Measurements from ENCODE around the gene OR2V2.
"Not testable (repeated sequence)": the region's sequence is repeated elsewhere in the genome, so short reads cannot be mapped to it uniquely, and the experiment has no call there.

Gene OR2V2

DNA sequence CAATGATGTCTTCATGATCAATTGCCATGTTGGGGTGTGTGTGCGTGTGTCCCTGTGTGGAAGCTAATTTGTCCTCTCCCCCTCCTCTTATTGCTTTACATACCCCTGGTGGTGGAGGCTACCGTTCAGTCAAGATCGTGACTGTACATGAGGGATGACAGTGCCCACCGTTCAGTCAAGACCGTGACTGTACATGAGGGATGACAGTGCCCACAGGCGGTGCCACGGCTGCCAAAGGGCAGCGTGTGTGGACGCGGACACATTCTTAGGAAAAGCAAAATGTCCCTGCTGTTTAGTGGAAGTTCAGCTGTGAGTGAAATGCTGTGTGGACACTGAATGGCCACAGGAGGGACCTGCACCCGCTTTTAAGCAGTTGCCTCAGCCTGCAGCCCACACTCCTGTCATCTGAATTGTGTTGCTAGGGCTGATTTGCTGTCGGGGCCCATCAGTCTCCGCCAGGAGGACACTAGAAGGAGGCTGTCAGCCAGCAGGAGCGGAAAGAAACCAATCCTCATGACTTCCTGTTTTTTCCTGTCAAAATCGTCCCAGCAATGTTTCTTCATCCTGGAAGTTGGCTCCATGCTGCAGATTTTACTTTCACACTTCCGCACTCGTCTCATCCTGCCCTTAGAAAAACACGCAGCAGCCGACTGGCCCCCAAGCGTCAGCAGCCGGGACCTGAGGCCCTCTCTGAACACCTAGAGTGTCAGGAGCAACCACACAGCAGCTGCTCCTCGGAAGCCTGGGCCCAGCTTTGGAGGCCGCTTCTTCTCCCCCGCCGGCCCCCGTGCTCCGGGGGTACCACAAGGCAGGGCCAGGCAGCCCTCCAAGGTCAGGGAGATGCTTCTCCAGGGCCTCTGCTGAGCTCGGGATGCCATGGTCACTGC, 25.5 kb upstream of the OR2V2 start:
- TF ChIP-seq, protein P1, sequence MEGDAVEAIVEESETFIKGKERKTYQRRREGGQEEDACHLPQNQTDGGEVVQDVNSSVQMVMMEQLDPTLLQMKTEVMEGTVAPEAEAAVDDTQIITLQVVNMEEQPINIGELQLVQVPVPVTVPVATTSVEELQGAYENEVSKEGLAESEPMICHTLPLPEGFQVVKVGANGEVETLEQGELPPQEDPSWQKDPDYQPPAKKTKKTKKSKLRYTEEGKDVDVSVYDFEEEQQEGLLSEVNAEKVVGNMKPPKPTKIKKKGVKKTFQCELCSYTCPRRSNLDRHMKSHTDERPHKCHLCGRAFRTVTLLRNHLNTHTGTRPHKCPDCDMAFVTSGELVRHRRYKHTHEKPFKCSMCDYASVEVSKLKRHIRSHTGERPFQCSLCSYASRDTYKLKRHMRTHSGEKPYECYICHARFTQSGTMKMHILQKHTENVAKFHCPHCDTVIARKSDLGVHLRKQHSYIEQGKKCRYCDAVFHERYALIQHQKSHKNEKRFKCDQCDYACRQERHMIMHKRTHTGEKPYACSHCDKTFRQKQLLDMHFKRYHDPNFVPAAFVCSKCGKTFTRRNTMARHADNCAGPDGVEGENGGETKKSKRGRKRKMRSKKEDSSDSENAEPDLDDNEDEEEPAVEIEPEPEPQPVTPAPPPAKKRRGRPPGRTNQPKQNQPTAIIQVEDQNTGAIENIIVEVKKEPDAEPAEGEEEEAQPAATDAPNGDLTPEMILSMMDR (conservative IDR thresholded peaks at IDR 0.05; ENCODE audit: low read depth, low read length) = no peak
- H3K4me3 ChIP-seq (ENCODE audit: low read length) = no peak overlapping the region
- no peak for DNase-seq (ENCODE audit: low read depth)

DNA sequence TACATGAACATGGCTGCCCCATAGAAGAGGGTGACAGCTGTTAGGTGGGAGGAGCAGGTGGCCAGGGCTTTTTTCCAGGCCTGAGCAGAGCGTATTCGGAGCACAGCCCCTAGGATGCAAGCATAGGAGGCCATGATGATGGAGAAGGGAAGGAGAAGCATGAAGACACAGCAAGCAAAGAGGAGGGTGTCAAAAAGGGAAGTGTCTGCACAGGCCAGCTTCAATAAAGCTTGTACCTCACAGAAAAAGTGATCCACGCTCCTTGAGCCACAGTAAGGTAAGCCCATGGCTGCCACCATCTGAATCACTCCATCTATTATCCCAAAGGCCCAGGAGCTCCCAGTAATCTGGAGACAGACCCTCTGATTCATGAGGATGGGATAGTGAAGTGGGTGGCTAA, 22.9 kb upstream of the OR2V2 start:
- no peak overlapping the region for H3K4me3 ChIP-seq (ENCODE audit: low read length)
- DNase-seq (ENCODE audit: low read depth) = no peak
- TF ChIP-seq, protein P1 (conservative IDR thresholded peaks at IDR 0.05; ENCODE audit: low read depth, low read length) = no peak

DNA sequence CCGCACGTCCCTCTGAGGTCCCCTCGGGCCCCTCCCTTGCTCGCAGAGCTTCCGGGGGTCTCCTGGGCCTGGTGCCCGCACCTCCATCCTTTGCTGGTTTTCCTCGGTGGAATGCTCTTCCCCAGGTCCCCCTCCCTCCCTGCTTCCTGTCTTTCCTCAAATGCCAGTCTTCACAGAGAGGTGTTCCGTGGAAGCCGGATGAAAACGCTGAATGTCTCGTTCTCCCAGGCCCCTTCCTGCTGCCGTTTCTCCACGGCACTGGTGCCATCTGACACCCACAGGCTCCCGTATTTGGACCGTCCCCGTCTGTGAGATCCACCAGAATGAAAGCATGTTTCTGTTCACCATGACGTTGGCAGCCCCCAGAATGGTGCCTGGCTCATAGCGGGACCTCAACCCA, 20.5 kb upstream of the OR2V2 start:
- no peak overlapping the region for H3K4me3 ChIP-seq (ENCODE audit: low read length)
- DNase-seq (ENCODE audit: low read depth) = no peak
- TF ChIP-seq, protein P1 (conservative IDR thresholded peaks at IDR 0.05; ENCODE audit: low read depth, low read length) = no peak

DNA sequence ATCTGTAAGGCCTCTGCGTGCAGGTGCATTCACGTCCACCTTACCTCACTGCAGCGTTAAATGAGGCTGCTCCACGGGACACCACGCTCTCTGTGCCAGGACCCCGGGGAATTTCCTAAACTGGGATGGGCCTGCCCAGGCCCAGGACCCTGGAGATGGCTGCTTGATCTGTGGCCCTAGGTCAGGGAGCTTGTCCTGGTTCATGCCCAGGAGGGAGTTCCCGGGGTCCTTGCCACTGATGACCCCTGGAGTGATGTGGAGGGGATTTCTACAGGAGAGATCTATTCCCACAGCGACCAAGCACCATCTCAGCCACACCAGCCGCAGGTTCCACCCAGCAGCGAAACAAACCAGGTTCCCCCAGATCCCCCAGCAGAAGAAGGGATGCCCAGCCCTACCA, 19.9 kb upstream of the OR2V2 start:
- DNase-seq (ENCODE audit: low read depth) = no peak
- TF ChIP-seq, protein P1 (conservative IDR thresholded peaks at IDR 0.05; ENCODE audit: low read depth, low read length) = no peak

DNA sequence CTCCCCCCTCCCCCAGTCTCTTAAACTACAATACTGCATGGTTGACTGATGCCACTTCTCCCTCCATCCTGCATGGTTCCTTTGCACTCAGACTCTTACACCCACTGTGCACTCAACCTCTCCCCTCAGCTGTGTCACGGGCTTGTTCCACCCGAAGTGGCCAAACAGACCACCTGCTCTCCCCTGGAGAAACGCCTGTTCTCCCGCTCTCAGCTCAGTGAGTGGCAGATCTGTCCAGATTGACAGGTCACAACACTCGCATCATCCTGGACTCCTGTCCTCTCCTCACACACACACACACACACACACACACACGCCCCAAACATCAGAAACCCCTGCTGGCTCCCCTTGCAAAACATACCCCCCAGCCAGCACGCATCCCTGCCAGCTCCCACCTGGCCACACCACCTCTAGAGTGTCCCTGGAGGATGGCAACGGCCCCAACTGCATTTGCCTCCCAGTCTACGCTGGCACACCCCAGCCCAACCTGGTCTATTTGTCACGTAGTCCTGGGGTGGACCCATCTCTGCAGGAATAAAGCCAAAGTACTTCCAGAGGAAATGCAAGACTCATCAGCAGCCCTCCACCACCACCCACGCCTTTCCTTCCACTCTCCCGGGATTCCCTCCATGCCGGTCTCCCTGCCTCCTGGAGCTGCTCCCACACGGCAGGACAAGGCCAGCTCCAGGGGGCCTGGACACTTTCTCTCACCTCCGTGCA, 19.3 kb upstream of the OR2V2 start:
- H3K4me3 ChIP-seq (ENCODE audit: low read length) = no peak overlapping the region
- TF ChIP-seq, protein P1 (conservative IDR thresholded peaks at IDR 0.05; ENCODE audit: low read depth, low read length) = no peak
- no peak for DNase-seq (ENCODE audit: low read depth)

More for the DNA sequence above, 19.9 kb upstream of the OR2V2 start:
- H3K4me3 ChIP-seq (ENCODE audit: low read length) = no peak overlapping the region

DNA sequence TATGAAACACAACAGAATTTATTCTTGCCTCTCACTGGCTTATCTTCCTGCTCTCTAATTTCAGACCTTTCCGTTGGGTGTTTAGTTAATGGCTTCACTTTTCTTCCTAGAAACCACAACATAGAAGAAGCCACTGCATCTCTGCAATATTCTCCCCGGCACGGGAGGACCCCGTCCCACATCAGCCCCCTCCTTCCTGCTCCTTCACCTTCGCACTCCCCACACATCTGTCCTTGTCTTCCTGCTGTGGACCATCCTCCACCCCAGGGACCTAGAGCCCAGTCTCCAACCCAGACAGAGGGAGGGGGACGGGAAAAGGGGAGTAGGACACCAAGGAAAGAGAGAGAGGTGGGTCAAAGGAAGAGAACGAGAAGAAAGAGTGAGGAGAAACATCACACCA, 17.8 kb upstream of the OR2V2 start:
- DNase-seq (ENCODE audit: low read depth) = no peak
- H3K4me3 ChIP-seq (ENCODE audit: low read length) = no peak overlapping the region
- TF ChIP-seq, protein P1 (conservative IDR thresholded peaks at IDR 0.05; ENCODE audit: low read depth, low read length) = no peak

DNA sequence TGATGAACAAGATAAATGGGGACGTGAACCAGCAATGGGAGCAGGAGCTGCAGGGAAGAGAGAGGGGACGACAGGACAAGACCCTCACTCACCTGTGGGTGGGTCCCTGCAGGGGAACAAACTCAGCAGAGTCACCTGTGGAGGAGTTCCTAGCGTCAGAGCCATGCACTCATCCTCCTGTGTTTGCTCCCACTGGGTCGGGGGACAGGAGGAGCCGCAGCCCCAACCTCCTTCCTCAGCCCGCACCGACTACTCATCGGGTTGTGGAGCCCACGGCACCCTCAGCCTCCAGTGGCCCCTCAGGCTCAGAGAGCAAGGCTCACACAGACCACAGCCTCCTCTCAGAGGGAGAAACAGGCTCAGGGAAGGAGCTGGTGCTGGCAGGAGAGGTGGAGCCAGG, 17.3 kb upstream of the OR2V2 start:
- DNase-seq (ENCODE audit: low read depth); H3K4me3 ChIP-seq (ENCODE audit: low read length): not testable (repeated sequence)
